HEK293 (cell line): Measurements from ENCODE around the gene RCN2.

ENCODE experiments used
- BCL6B ChIP-seq: fragments of 450-650 bp; formaldehyde crosslinking; IDR thresholded peaks from 2 replicates; pipeline ENCODE4 v1.5.1; 2017; ENCODE audit warnings: missing biosample characterization, missing genetic modification characterization
- ELK4 ChIP-seq: IDR thresholded peaks from 2 replicates; pipeline ENCODE4 v1.6.1; 2011; ENCODE audit warnings: mild to moderate bottlenecking, low read depth, low read length, borderline replicate concordance
- HOXD13 ChIP-seq: sonication (generic); formaldehyde crosslinking; IDR thresholded peaks from 2 replicates; pipeline ENCODE4 v1.8.0; 2022; ENCODE audit warnings: missing genetic modification reagents, borderline replicate concordance
- KLF1 ChIP-seq: fragments of 450-650 bp; formaldehyde crosslinking; IDR thresholded peaks from 2 replicates; pipeline ENCODE4 v1.5.1; 2016; ENCODE audit warnings: missing biosample characterization, missing genetic modification characterization
- MZF1 ChIP-seq: fragments of 450-650 bp; formaldehyde crosslinking; IDR thresholded peaks from 2 replicates; pipeline ENCODE4 v1.5.1; 2017; ENCODE audit warnings: missing biosample characterization, missing genetic modification characterization, borderline replicate concordance
- PRDM4 ChIP-seq: fragments of 450-650 bp; formaldehyde crosslinking; IDR thresholded peaks from 2 replicates; pipeline ENCODE4 v1.5.1; 2017; ENCODE audit warnings: missing biosample characterization, missing genetic modification characterization
- REPIN1 ChIP-seq: fragments of 450-650 bp; formaldehyde crosslinking; IDR thresholded peaks from 2 replicates; pipeline ENCODE4 v1.5.1; 2017; ENCODE audit warnings: missing biosample characterization, missing genetic modification characterization, low read depth
- SP3 ChIP-seq: fragments of 450-650 bp; formaldehyde crosslinking; IDR thresholded peaks from 2 replicates; pipeline ENCODE4 v1.5.1; 2016; ENCODE audit warnings: missing biosample characterization, missing genetic modification characterization
- YY2 ChIP-seq: fragments of 450-650 bp; formaldehyde crosslinking; IDR thresholded peaks from 2 replicates; pipeline ENCODE4 v1.5.1; 2016; ENCODE audit warnings: missing biosample characterization, missing genetic modification characterization
- ZBTB44 ChIP-seq: fragments of 450-650 bp; IDR thresholded peaks from 2 replicates; pipeline ENCODE4 v1.5.1; 2018; ENCODE audit warnings: missing biosample characterization, mild to moderate bottlenecking, missing genetic modification characterization
- ZNF121 ChIP-seq: fragments of 450-650 bp; formaldehyde crosslinking; IDR thresholded peaks from 2 replicates; pipeline ENCODE4 v1.5.1; 2016; ENCODE audit warnings: missing biosample characterization, missing genetic modification characterization
- ZNF16 ChIP-seq: fragments of 450-650 bp; formaldehyde crosslinking; IDR thresholded peaks from 2 replicates; pipeline ENCODE4 v1.5.1; 2016; ENCODE audit warnings: low read depth, missing biosample characterization, missing genetic modification characterization
- ZNF211 ChIP-seq: fragments of 450-650 bp; formaldehyde crosslinking; IDR thresholded peaks from 2 replicates; pipeline ENCODE4 v1.5.1; 2016; ENCODE audit warnings: low read depth, missing biosample characterization, missing genetic modification characterization
- ZNF248 ChIP-seq: fragments of 450-650 bp; formaldehyde crosslinking; IDR thresholded peaks from 2 replicates; pipeline ENCODE4 v1.5.1; 2017; ENCODE audit warnings: missing biosample characterization, missing genetic modification characterization
- ZNF292 ChIP-seq: fragments of 450-650 bp; formaldehyde crosslinking; IDR thresholded peaks from 2 replicates; pipeline ENCODE4 v1.5.1; 2016; ENCODE audit warnings: low read depth, missing biosample characterization, missing genetic modification characterization, borderline replicate concordance
- ZNF324 ChIP-seq: fragments of 450-650 bp; formaldehyde crosslinking; IDR thresholded peaks from 2 replicates; pipeline ENCODE4 v1.5.1; 2016; ENCODE audit warnings: missing biosample characterization, missing genetic modification characterization
- ZNF391 ChIP-seq: fragments of 450-650 bp; formaldehyde crosslinking; IDR thresholded peaks from 2 replicates; pipeline ENCODE4 v1.5.1; 2016; ENCODE audit warnings: low read depth, missing biosample characterization, missing genetic modification characterization, borderline replicate concordance
- ZNF398 ChIP-seq: fragments of 450-650 bp; formaldehyde crosslinking; IDR thresholded peaks from 2 replicates; pipeline ENCODE4 v1.5.1; 2017; ENCODE audit warnings: missing biosample characterization, missing genetic modification characterization
- ZNF514 ChIP-seq: fragments of 450-650 bp; formaldehyde crosslinking; IDR thresholded peaks from 2 replicates; pipeline ENCODE4 v1.5.1; 2016; ENCODE audit warnings: missing biosample characterization, missing genetic modification characterization
- ZNF571 ChIP-seq: fragments of 450-650 bp; formaldehyde crosslinking; IDR thresholded peaks from 2 replicates; pipeline ENCODE4 v1.5.0; 2017; ENCODE audit warnings: missing biosample characterization, missing genetic modification characterization
- ZNF610 ChIP-seq: fragments of 450-650 bp; formaldehyde crosslinking; IDR thresholded peaks from 2 replicates; pipeline ENCODE4 v1.5.1; 2016; ENCODE audit warnings: missing biosample characterization, missing genetic modification characterization, borderline replicate concordance
- ZNF621 ChIP-seq: fragments of 450-650 bp; formaldehyde crosslinking; IDR thresholded peaks from 2 replicates; pipeline ENCODE4 v1.5.1; 2017; ENCODE audit warnings: missing biosample characterization, missing genetic modification characterization
- ZNF654 ChIP-seq: fragments of 450-650 bp; formaldehyde crosslinking; IDR thresholded peaks from 2 replicates; pipeline ENCODE4 v1.5.1; 2016; ENCODE audit warnings: low read depth, missing biosample characterization, missing genetic modification characterization
- ZNF791 ChIP-seq: fragments of 450-650 bp; formaldehyde crosslinking; IDR thresholded peaks from 2 replicates; pipeline ENCODE4 v1.5.1; 2016; ENCODE audit warnings: missing biosample characterization, missing genetic modification characterization
- ZNF792 ChIP-seq: fragments of 450-650 bp; formaldehyde crosslinking; IDR thresholded peaks from 2 replicates; pipeline ENCODE4 v1.5.1; 2016; ENCODE audit warnings: missing biosample characterization, missing genetic modification characterization
- ZXDB ChIP-seq: fragments of 450-650 bp; formaldehyde crosslinking; IDR thresholded peaks from 2 replicates; pipeline ENCODE4 v1.5.1; 2016; ENCODE audit warnings: missing biosample characterization, missing genetic modification characterization
- TF ChIP-seq, protein P1 (sequence below): fragments of 450-650 bp; formaldehyde crosslinking; IDR thresholded peaks from 2 replicates; pipeline ENCODE4 v1.5.1; 2017; ENCODE audit warnings: missing biosample characterization, missing genetic modification characterization
- TF ChIP-seq, protein P2 (sequence below): fragments of 450-650 bp; formaldehyde crosslinking; IDR thresholded peaks from 2 replicates; pipeline ENCODE4 v1.5.0; 2017; ENCODE audit warnings: missing biosample characterization, missing genetic modification characterization, borderline replicate concordance

Gene RCN2

DNA sequence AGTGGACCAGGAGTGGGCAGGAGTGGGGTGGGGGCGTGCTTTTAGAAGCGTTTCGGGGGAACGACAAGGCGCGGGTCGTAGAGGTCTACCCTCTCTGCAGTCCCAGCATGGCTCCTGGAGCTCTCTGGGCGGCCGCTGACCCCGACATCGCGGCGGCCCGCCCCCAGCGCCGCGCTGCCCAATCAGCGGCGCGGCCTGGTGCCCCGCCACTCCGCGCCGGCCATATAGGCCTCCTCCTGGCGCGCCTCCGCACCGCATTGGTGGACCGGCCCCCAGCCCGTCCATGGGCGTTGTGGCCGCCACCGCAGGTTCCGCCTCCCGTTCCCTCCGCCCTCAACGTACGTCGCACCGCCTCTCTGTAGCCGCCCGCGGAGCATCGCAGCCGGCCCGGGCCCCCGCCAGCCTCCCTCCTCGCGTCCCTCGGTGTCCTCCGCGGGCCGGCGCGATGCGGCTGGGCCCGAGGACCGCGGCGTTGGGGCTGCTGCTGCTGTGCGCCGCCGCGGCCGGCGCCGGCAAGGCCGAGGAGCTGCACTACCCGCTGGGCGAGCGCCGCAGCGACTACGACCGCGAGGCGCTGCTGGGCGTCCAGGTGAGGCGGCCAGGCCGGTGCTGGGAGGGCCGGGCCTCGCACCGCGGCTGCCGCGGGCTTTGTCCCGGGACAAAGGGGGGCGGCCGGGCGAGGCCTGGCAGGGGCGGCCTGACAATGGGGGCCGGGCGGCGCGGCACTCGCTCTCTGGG lies at the start of gene RCN2 (continued):
- peak; percentile 54 for TF ChIP-seq ZNF398 (tag by site-specific recombination)
- TF ChIP-seq MZF1 (tag by site-specific recombination), result no peak
- TF ChIP-seq ELK4, result no peak
- TF ChIP-seq SP3 (tag by site-specific recombination), result peak; percentile 71
- TF ChIP-seq BCL6B (tag by site-specific recombination), result no peak
- TF ChIP-seq ZNF211, result no peak
- TF ChIP-seq ZNF621, result no peak
- TF ChIP-seq ZNF292 (tag by site-specific recombination), result no peak
- TF ChIP-seq PRDM4, result no peak
- no peak for TF ChIP-seq ZNF324 (tag by site-specific recombination)
- TF ChIP-seq, protein P1, sequence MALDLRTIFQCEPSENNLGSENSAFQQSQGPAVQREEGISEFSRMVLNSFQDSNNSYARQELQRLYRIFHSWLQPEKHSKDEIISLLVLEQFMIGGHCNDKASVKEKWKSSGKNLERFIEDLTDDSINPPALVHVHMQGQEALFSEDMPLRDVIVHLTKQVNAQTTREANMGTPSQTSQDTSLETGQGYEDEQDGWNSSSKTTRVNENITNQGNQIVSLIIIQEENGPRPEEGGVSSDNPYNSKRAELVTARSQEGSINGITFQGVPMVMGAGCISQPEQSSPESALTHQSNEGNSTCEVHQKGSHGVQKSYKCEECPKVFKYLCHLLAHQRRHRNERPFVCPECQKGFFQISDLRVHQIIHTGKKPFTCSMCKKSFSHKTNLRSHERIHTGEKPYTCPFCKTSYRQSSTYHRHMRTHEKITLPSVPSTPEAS (tag by site-specific recombination), result no peak
- TF ChIP-seq HOXD13, result no peak
- peak; percentile 50; the same call in 1 of the 2 replicates for TF ChIP-seq KLF1
- no peak for TF ChIP-seq ZNF571 (tag by site-specific recombination)
- TF ChIP-seq, protein P2, sequence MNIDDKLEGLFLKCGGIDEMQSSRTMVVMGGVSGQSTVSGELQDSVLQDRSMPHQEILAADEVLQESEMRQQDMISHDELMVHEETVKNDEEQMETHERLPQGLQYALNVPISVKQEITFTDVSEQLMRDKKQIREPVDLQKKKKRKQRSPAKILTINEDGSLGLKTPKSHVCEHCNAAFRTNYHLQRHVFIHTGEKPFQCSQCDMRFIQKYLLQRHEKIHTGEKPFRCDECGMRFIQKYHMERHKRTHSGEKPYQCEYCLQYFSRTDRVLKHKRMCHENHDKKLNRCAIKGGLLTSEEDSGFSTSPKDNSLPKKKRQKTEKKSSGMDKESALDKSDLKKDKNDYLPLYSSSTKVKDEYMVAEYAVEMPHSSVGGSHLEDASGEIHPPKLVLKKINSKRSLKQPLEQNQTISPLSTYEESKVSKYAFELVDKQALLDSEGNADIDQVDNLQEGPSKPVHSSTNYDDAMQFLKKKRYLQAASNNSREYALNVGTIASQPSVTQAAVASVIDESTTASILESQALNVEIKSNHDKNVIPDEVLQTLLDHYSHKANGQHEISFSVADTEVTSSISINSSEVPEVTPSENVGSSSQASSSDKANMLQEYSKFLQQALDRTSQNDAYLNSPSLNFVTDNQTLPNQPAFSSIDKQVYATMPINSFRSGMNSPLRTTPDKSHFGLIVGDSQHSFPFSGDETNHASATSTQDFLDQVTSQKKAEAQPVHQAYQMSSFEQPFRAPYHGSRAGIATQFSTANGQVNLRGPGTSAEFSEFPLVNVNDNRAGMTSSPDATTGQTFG (tag by site-specific recombination), result no peak
- TF ChIP-seq ZNF248 (tag by site-specific recombination), result no peak
- TF ChIP-seq REPIN1 (tag by site-specific recombination), result no peak
- no peak for TF ChIP-seq ZNF654 (tag by site-specific recombination)
- TF ChIP-seq ZNF121, result no peak
- TF ChIP-seq ZXDB (tag by site-specific recombination), result peak; percentile 27; the same call in 1 of the 2 replicates
- no peak for TF ChIP-seq ZNF16 (tag by site-specific recombination)
- no peak for TF ChIP-seq ZNF791
- no peak for TF ChIP-seq ZBTB44 (tag by site-specific recombination)
- TF ChIP-seq ZNF514, result no peak
- no peak for TF ChIP-seq ZNF610
- TF ChIP-seq ZNF792 (tag by site-specific recombination), result no peak
- TF ChIP-seq YY2 (tag by site-specific recombination), result no peak
- no peak for TF ChIP-seq ZNF391 (tag by site-specific recombination)
